B cell (primary cell): ENCODE measurements around the gene BCAR1. TPM values are rescaled to one million over a fixed set of nuclear protein-coding genes. Genes with fewer than 3 reads are reported as not detected.
"Not testable (repeated sequence)": the region's sequence is repeated elsewhere in the genome, so short reads cannot be mapped to it uniquely, and the experiment has no call there.

Experiments used
- ATAC-seq: fragments of 200-7000 bp; cut with Tn5 transposase; one replicate; pipeline ENCODE4 v1.10.0; 2021; ENCODE audit warnings: low read depth, mild to moderate bottlenecking, moderate number of reproducible peaks, moderate library complexity
- CTCF ChIA-PET: fragments of 350-600 bp; sonication (Branson Sonifier 250); formaldehyde crosslinking; loops from one replicate; lab custom pipeline; 2021; ENCODE audit warnings: antibody characterized with exemption, inconsistent platforms; lab: Charles Lee
- POLR2A ChIA-PET: fragments of 350-600 bp; sonication (Branson Sonifier 250); formaldehyde crosslinking; loops from one replicate; lab custom pipeline; 2021; ENCODE audit warnings: antibody characterized with exemption; lab: Charles Lee
- DNase-seq: peaks from one replicate; pipeline ENCODE4 v3.0.0; 2013
- H2AFZ ChIP-seq: 2 replicates; pipeline ENCODE4 v1.6.1; 2012; ENCODE audit warnings: mild to moderate bottlenecking, low read depth, low read length; ENCODE audit not compliant: insufficient read depth, poor library complexity, severe bottlenecking
- H3K27ac ChIP-seq, 2 donors: 1 replicate in 1 of 2; 2 replicates in 1 of 2; pipeline ENCODE4 v1.5.1; 2012 to 2013; ENCODE audit warnings: low read length in 2 of 2, mild to moderate bottlenecking in 2 of 2, moderate library complexity in 1 of 2
- H3K27me3 ChIP-seq, 4 experiments: fragments of 200-600 bp in 1 of 4; sonication (generic) in 1 of 4; replicated peaks in 1 of 4; 1 replicate in 2 of 4; 2 replicates in 2 of 4; pipeline versions ENCODE4 v1.6.1 to v1.7.0; 2013 to 2016; ENCODE audit warnings: low read length in 3 of 4, mild to moderate bottlenecking in 2 of 4, mixed read lengths in 1 of 4, moderate library complexity in 1 of 4; ENCODE audit not compliant: insufficient read depth in 4 of 4, control insufficient read depth in 3 of 4; ENCODE audit errors: control extremely low read depth in 1 of 4
- H3K36me3 ChIP-seq, 2 experiments: replicated peaks in 1 of 2; 1 replicate in 1 of 2; 2 replicates in 1 of 2; pipeline versions ENCODE4 v1.6.1 to v1.7.1; 2013; ENCODE audit warnings: low read length in 1 of 2; ENCODE audit not compliant: insufficient read depth in 2 of 2, control insufficient read depth in 1 of 2; ENCODE audit errors: control extremely low read depth in 1 of 2, extremely low read depth in 1 of 2
- H3K4me1 ChIP-seq, 2 donors: fragments of 200-600 bp in 1 of 2; sonication (generic) in 1 of 2; 1 replicate in 1 of 2; 2 replicates in 1 of 2; pipeline versions ENCODE4 v1.5.1 to v1.6.1; 2013 to 2017; ENCODE audit warnings: low read length in 2 of 2; ENCODE audit not compliant: control insufficient read depth in 2 of 2, insufficient read depth in 2 of 2
- H3K4me2 ChIP-seq: replicated peaks from 2 replicates; pipeline ENCODE3; 2012; ENCODE audit warnings: mild to moderate bottlenecking, low read depth, low read length; ENCODE audit not compliant: poor library complexity, severe bottlenecking
- H3K4me3 ChIP-seq, 5 experiments: fragments of 200-600 bp in 1 of 5; sonication (generic) in 1 of 5; 1 replicate in 3 of 5; 2 replicates in 2 of 5; pipeline versions ENCODE4 v1.5.1 to v1.7.0; 2011 to 2016; ENCODE audit warnings: low read length in 4 of 5, mild to moderate bottlenecking in 4 of 5, low read depth in 2 of 5, control low read depth in 1 of 5, moderate library complexity in 1 of 5; ENCODE audit not compliant: insufficient read depth in 1 of 5; ENCODE audit errors: control extremely low read depth in 1 of 5, extremely low read depth in 1 of 5
- H3K79me2 ChIP-seq: fragments of 200-600 bp; sonication (generic); one replicate; pipeline ENCODE4 v1.6.0; 2016; ENCODE audit warnings: low read length; ENCODE audit not compliant: control insufficient read depth, insufficient read depth
- H3K9ac ChIP-seq: fragments of 200-600 bp; sonication (generic); 2 replicates; pipeline ENCODE4 v1.6.1; 2017; ENCODE audit warnings: mild to moderate bottlenecking, low read length, moderate library complexity
- H3K9me3 ChIP-seq, 3 donors: one replicate each; pipeline versions ENCODE4 v1.6.1 to v1.7.1; 2013; ENCODE audit warnings: low read length in 2 of 3; ENCODE audit not compliant: control insufficient read depth in 2 of 3, insufficient read depth in 1 of 3; ENCODE audit errors: control extremely low read depth in 1 of 3
- H4K20me1 ChIP-seq: 2 replicates; pipeline ENCODE4 v1.6.0; 2012; ENCODE audit warnings: mild to moderate bottlenecking, low read length; ENCODE audit not compliant: insufficient read depth, control insufficient read depth, poor library complexity, severe bottlenecking
- H3K27ac Mint-ChIP-seq: one replicate; pipeline ENCODE4 v1.8.0; 2021; ENCODE audit warnings: mixed read lengths
- H3K27me3 Mint-ChIP-seq: one replicate; pipeline ENCODE4 v1.8.0; 2021; ENCODE audit warnings: mixed read lengths
- H3K4me1 Mint-ChIP-seq: one replicate; pipeline ENCODE4 v1.8.0; 2021; ENCODE audit warnings: mixed read lengths
- H3K4me3 Mint-ChIP-seq: one replicate; pipeline ENCODE4 v1.8.0; 2021; ENCODE audit warnings: mixed read lengths
- H3K9me3 Mint-ChIP-seq: one replicate; pipeline ENCODE4 v1.8.0; 2022; ENCODE audit warnings: mixed read lengths; ENCODE audit not compliant: insufficient read depth
- EZH2 ChIP-seq: IDR thresholded peaks from 2 replicates; pipeline ENCODE4 v1.6.1; 2012; ENCODE audit warnings: borderline replicate concordance, low read depth, mild to moderate bottlenecking, moderate library complexity, low read length; ENCODE audit not compliant: insufficient read depth, poor library complexity, severe bottlenecking
- WGBS: methylation state at CpG from one replicate; pipeline ENCODE4 v1.1.5; 2013; ENCODE audit warnings: missing lambda C conversion rate; ENCODE audit not compliant: insufficient coverage; 5-methylcytosine and 5-hydroxymethylcytosine counted together
- intact Hi-C: fragments of 100-400 bp; cut with micrococcal nuclease; formaldehyde crosslinking; loops from one replicate; pipeline ENCODE4 v1.10.0; 2022
- polyA plus RNA-seq: library from polyadenylated mRNA; depleted of rRNA; stranded (reverse); fragments of >200 nt; gene quantifications from 2 replicates; pipeline ENCODE4 v1.2.3, GENCODE V29; 2012
- total RNA-seq, 2 donors: library from RNA; stranded (reverse); fragments of 120-200 nt in 1 of 2; gene quantifications; 1 replicate in 1 of 2; 2 replicates in 1 of 2; pipeline versions ENCODE4 v1.2.3 to v1.2.4, GENCODE V29; 2013 to 2022
- TF ChIP-seq, protein P1 (sequence below): fragments of 200-600 bp; IDR thresholded peaks from one replicate; pipeline ENCODE4 v1.8.0; 2022; ENCODE audit warnings: antibody characterized with exemption, mild to moderate bottlenecking

Gene BCAR1
- total and polyA plus RNA-seq, 2 donors (not counting 1 experiment from before 2014, with no cell fraction given), result not detected

GRCh38 chr16:75281826-75282225 lies 30.4 kb upstream of the BCAR1 start:
- intact Hi-C loops, result no loop called here
- WGBS, result 100% methylated on average over 4 of the region's 6 CpGs
- no peak overlapping the region for H3K4me3 Mint-ChIP-seq
- Histone ChIP-seq H3K27me3 (peaks cover 0 to 12% (median 0%) of the 10 kb centered on the region in 4 experiments), H3K9ac (no peak overlapping the region), H3K36me3 (no peaks in the 10 kb centered on the region), H3K4me3 (no peak overlapping the region), H3K4me2 (no peak overlapping the region), H4K20me1 (no peaks in the 10 kb centered on the region), H3K4me1 (no peaks in the 10 kb centered on the region), H2AFZ (no peak overlapping the region), H3K9me3 (peaks cover 0 to 3% (median 0%) of the 10 kb centered on the region in 3 donors), H3K79me2 (no peaks in the 10 kb centered on the region), H3K27ac (no peak overlapping the region)
- no peaks in the 10 kb centered on the region for H3K4me1 Mint-ChIP-seq
- CTCF ChIA-PET, result no interaction called here
- ATAC-seq (no peak), DNase-seq (no peak)
- TF ChIP-seq, protein P1, sequence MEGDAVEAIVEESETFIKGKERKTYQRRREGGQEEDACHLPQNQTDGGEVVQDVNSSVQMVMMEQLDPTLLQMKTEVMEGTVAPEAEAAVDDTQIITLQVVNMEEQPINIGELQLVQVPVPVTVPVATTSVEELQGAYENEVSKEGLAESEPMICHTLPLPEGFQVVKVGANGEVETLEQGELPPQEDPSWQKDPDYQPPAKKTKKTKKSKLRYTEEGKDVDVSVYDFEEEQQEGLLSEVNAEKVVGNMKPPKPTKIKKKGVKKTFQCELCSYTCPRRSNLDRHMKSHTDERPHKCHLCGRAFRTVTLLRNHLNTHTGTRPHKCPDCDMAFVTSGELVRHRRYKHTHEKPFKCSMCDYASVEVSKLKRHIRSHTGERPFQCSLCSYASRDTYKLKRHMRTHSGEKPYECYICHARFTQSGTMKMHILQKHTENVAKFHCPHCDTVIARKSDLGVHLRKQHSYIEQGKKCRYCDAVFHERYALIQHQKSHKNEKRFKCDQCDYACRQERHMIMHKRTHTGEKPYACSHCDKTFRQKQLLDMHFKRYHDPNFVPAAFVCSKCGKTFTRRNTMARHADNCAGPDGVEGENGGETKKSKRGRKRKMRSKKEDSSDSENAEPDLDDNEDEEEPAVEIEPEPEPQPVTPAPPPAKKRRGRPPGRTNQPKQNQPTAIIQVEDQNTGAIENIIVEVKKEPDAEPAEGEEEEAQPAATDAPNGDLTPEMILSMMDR, result no peak
- no peak for TF ChIP-seq EZH2
- POLR2A ChIA-PET, result no interaction called here
- no peaks in the 10 kb centered on the region for H3K9me3 Mint-ChIP-seq
- H3K27me3 Mint-ChIP-seq, result no peaks in the 10 kb centered on the region
- no peak overlapping the region for H3K27ac Mint-ChIP-seq

GRCh38 chr16:75281009-75281408 lies 29.6 kb upstream of the BCAR1 start:
- H3K4me1 Mint-ChIP-seq, H2AFZ ChIP-seq, H3K9ac ChIP-seq, H3K9me3 Mint-ChIP-seq, H3K79me2 ChIP-seq, H3K4me2 ChIP-seq, H3K27me3 Mint-ChIP-seq, ATAC-seq, intact Hi-C loops, H3K4me1 ChIP-seq, DNase-seq, H3K9me3 ChIP-seq, POLR2A ChIA-PET, H3K4me3 ChIP-seq, H3K27ac Mint-ChIP-seq, H3K4me3 Mint-ChIP-seq, H4K20me1 ChIP-seq, H3K27ac ChIP-seq, H3K36me3 ChIP-seq: not testable (repeated sequence)
- H3K27me3 ChIP-seq, result peaks cover 0 to 12% (median 0%) of the 10 kb centered on the region in 4 experiments
- 90% methylated on average over 2 of the region's 2 CpGs for WGBS
- CTCF ChIA-PET, result interaction anchor here (0.9 kb wide), 1 partner anchor 18 kb away, joined by 3 read pairs; no protein-coding TSS in a partner anchor
